Tibial nerve (tissue), 4 donors: Measurements from ENCODE around the gene ZNF606.

Experiments
- EP300 ChIP-seq, 2 donors: sonication (generic); formaldehyde crosslinking; IDR thresholded peaks; one replicate each; pipeline ENCODE4 v1.6.1; 2017; ENCODE audit warnings: antibody characterized with exemption in 2 of 2, mild to moderate bottlenecking in 1 of 2
- POLR2A ChIP-seq, 2 donors: fragments of 450-650 bp; IDR thresholded peaks; one replicate each; pipeline ENCODE4 v1.6.1; 2017; ENCODE audit warnings: antibody characterized with exemption in 2 of 2, mild to moderate bottlenecking in 2 of 2, moderate library complexity in 2 of 2
- TF ChIP-seq, protein P1 (sequence below), 5 experiments: fragments of 200-600 bp in 3 of 5; fragments of 450-650 bp in 2 of 5; sonication (generic) in 3 of 5; IDR thresholded peaks; one replicate each; pipeline ENCODE4 v1.5.1; 2016 to 2019; ENCODE audit warnings: antibody characterized with exemption in 5 of 5, mild to moderate bottlenecking in 3 of 5, moderate library complexity in 2 of 5

DNA sequence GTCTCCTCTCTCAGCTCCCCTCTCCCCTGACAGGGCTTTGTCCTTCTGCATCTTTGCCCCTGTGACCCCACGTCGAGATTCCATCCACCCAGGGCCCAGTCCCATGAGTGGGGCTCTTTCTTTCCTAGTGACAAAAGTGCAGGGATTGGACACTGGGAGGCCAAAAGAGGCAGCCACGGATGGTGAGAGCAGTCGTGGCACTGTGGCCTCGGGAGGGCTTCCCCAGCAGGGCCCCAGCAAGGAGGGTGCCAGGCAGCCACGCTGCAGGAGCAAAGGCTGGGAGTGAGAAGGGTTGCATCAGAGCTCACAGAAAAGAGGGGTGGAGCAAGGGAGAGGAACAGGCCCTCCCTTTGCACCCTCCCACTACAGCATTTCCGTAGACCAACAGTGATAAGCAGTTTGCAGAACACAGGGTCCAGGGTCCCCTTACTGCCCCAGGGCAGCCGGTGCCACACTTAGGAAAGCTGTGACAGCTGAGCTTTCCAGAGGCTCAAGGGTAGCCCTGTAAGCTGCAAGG lies 36.1 kb upstream of the ZNF606 start:
- TF ChIP-seq, protein P1, sequence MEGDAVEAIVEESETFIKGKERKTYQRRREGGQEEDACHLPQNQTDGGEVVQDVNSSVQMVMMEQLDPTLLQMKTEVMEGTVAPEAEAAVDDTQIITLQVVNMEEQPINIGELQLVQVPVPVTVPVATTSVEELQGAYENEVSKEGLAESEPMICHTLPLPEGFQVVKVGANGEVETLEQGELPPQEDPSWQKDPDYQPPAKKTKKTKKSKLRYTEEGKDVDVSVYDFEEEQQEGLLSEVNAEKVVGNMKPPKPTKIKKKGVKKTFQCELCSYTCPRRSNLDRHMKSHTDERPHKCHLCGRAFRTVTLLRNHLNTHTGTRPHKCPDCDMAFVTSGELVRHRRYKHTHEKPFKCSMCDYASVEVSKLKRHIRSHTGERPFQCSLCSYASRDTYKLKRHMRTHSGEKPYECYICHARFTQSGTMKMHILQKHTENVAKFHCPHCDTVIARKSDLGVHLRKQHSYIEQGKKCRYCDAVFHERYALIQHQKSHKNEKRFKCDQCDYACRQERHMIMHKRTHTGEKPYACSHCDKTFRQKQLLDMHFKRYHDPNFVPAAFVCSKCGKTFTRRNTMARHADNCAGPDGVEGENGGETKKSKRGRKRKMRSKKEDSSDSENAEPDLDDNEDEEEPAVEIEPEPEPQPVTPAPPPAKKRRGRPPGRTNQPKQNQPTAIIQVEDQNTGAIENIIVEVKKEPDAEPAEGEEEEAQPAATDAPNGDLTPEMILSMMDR (IDR thresholded peaks at IDR 0.05), result no peak
- TF ChIP-seq EP300 (IDR thresholded peaks at IDR 0.05) (no peak), POLR2A (IDR thresholded peaks at IDR 0.05) (no peak)
